Right lung (tissue), 10 donors: ENCODE measurements around the gene RASSF6. TPM values are rescaled to one million over a fixed set of nuclear protein-coding genes. Genes with fewer than 3 reads are reported as not detected.
"Not testable (repeated sequence)": the region's sequence is repeated elsewhere in the genome, so short reads cannot be mapped to it uniquely, and the experiment has no call there.

Experiments
- DNase-seq, 2 donors: peaks; one replicate each; pipeline ENCODE4 v3.0.0-alpha.2; 2013
- long read RNA-seq, 8 donors: transcript quantifications; one replicate each; lab custom pipeline, GENCODE V29; 2026
- polyA plus RNA-seq, 5 donors: library from polyadenylated mRNA; unstranded; fragments of 120-200 nt; gene quantifications; one replicate each; pipeline versions ENCODE4 v1.2.1 to v1.2.3, GENCODE V29; 2013; ENCODE audit warnings: inconsistent platforms in 1 of 5, low replicate concordance in 1 of 5; ENCODE audit not compliant: insufficient read length in 5 of 5, insufficient read depth in 1 of 5

RASSF6 gene
- 1 to 10 TPM; 1.3 to 2.7 (median 2.4) TPM for polyA plus RNA-seq
- long read RNA-seq, donor 1, full-length matches to known transcripts = 2 of 2 reads
- long read RNA-seq, donor 1, partial matches to known transcripts = 0 of 2 reads
- long read RNA-seq, donor 1, other reads (novel, unspliced or antisense) = 0 of 2 reads
- long read RNA-seq, donor 2, full-length matches to known transcripts = 2 of 2 reads
- long read RNA-seq, donor 2, partial matches to known transcripts = 0 of 2 reads
- long read RNA-seq, donor 2, other reads (novel, unspliced or antisense) = 0 of 2 reads
- long read RNA-seq, donor 3 = 0 reads
- long read RNA-seq, donor 4 = 0 reads
- long read RNA-seq, donor 5 = 0 reads
- long read RNA-seq, donor 6 = 0 reads
- long read RNA-seq, donor 7, full-length matches to known transcripts = 1 of 1 reads
- long read RNA-seq, donor 7, partial matches to known transcripts = 0 of 1 reads
- long read RNA-seq, donor 7, other reads (novel, unspliced or antisense) = 0 of 1 reads
- long read RNA-seq, donor 8 = 0 reads

- DNase-seq = peak; percentile 47 to 51
These were observed at the start of gene RASSF6 for GRCh38 chr4:73620115-73620792. Gene RASSF6, minus strand, starts transcription at chr4:73620436. Its CDS starts 8,641 bp downstream, at chr4:73611795.

- DNase-seq = no peak
These were observed 49.4 kb upstream of the RASSF6 start for GRCh38 chr4:73669410-73670183.

- DNase-seq = no peak
These were observed 48.6 kb upstream of the RASSF6 start for GRCh38 chr4:73668782-73669201.

GRCh38 chr4:73665924-73666323 lies 45.7 kb upstream of the RASSF6 start:
- not testable (repeated sequence) for DNase-seq

GRCh38 chr4:73664470-73664869 lies 44.2 kb upstream of the RASSF6 start:
- DNase-seq = no peak

- DNase-seq = no peak
These were observed 43.3 kb upstream of the RASSF6 start for GRCh38 chr4:73663576-73663975.

GRCh38 chr4:73662709-73663546 lies 42.7 kb upstream of the RASSF6 start:
- peak in 1 of 2 donors; percentile 27 for DNase-seq

- no peak for DNase-seq
These were observed 41.4 kb upstream of the RASSF6 start for GRCh38 chr4:73661646-73662119.

GRCh38 chr4:73660808-73661207 lies 40.6 kb upstream of the RASSF6 start:
- DNase-seq = no peak

- DNase-seq = peak in 1 of 2 donors; percentile 54
These were observed 33.5 kb upstream of the RASSF6 start for GRCh38 chr4:73653695-73654106.

GRCh38 chr4:73650250-73650649 lies 30.0 kb upstream of the RASSF6 start:
- DNase-seq = no peak

GRCh38 chr4:73648478-73648877 lies 28.2 kb upstream of the RASSF6 start:
- no peak for DNase-seq

GRCh38 chr4:73646117-73646516 lies 25.9 kb upstream of the RASSF6 start:
- DNase-seq = no peak

GRCh38 chr4:73631565-73632226 lies 11.5 kb upstream of the RASSF6 start:
- no peak for DNase-seq

GRCh38 chr4:73628834-73629233 lies 8.6 kb upstream of the RASSF6 start:
- not testable (repeated sequence) for DNase-seq

GRCh38 chr4:73621357-73621756 lies 1.1 kb upstream of the RASSF6 start:
- no peak for DNase-seq

- DNase-seq = no peak
These were observed 890 bp downstream of the RASSF6 start for GRCh38 chr4:73619346-73619745.

GRCh38 chr4:73617256-73617655 lies 3.0 kb downstream of the RASSF6 start:
- no peak for DNase-seq

- DNase-seq = no peak
These were observed 4.6 kb downstream of the RASSF6 start for GRCh38 chr4:73615613-73616012.

- DNase-seq = peak in 1 of 2 donors; percentile 32
These were observed 5.8 kb downstream of the RASSF6 start for GRCh38 chr4:73614311-73614867.
